RWPE1 (cell line): ENCODE measurements around the gene GLRB.

Source experiments
- CTCF ChIA-PET: fragments of 350-600 bp; sonication (Branson Sonifier 250); formaldehyde crosslinking; extraction: SDS; loops from one replicate; lab custom pipeline; 2021; lab: Yijun Ruan, JAX
- POLR2A ChIA-PET: fragments of 400-600 bp; formaldehyde crosslinking; extraction: SDS; loops from one replicate; lab custom pipeline; 2020; ENCODE audit warnings: antibody characterized with exemption; ENCODE audit not compliant: low non-redundant PET; lab: Yijun Ruan, JAX
- DNase-seq: peaks from one replicate; pipeline ENCODE4 v3.0.0; 2012; ENCODE audit warnings: low spot score
- H3K27ac ChIP-seq: fragments of 450-650 bp; 2 replicates; pipeline ENCODE4 v1.5.1; 2017
- TF ChIP-seq, protein P1 (sequence below): fragments of 450-650 bp; conservative IDR thresholded peaks from 2 replicates; pipeline ENCODE4 v1.5.1; 2017; ENCODE audit warnings: low read depth, mild to moderate bottlenecking

GLRB gene

DNA sequence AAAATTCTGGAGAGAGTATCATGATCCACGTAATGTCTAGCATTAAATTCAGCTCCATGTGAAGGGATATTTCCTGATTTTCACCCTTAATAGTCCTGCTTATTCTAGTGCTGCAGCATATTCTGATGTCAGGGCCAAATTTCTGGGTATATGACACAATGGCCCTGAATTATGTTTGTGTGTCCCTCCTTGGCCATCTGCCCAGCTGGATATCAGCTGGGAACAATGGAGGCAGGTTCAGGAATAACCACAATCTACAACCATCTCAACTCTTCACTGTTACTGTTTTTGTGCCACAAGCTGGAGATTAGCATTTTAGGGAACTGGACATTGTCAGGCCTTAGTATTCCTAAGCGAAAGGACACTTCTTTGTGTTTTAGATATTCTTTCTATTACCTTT is 3.5 kb downstream of the GLRB start:
- ChIA-PET POLR2A (no interaction called here), CTCF (no interaction called here)
- DNase-seq: no peak

DNA sequence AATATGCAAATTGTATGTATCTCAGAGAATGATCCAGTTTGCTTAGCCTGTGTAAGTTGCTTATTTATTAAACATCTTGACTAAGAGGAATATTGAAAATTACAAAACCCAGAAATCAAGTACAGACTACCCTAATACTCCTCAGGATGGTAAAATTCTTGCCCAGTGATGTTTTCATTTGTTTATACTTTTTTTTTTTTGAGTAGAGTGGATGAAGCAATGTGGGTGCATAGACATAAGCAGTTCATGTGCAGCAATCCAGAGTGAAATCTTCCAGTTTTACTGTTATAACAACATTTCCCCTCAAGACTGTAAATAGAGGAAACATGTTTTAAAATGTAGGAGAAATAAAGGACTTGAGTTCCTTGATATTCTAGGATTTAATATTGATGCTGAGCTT is 4.7 kb downstream of the GLRB start:
- ChIA-PET CTCF (no interaction called here), POLR2A (no interaction called here)
- DNase-seq: no peak
- TF ChIP-seq, protein P1, sequence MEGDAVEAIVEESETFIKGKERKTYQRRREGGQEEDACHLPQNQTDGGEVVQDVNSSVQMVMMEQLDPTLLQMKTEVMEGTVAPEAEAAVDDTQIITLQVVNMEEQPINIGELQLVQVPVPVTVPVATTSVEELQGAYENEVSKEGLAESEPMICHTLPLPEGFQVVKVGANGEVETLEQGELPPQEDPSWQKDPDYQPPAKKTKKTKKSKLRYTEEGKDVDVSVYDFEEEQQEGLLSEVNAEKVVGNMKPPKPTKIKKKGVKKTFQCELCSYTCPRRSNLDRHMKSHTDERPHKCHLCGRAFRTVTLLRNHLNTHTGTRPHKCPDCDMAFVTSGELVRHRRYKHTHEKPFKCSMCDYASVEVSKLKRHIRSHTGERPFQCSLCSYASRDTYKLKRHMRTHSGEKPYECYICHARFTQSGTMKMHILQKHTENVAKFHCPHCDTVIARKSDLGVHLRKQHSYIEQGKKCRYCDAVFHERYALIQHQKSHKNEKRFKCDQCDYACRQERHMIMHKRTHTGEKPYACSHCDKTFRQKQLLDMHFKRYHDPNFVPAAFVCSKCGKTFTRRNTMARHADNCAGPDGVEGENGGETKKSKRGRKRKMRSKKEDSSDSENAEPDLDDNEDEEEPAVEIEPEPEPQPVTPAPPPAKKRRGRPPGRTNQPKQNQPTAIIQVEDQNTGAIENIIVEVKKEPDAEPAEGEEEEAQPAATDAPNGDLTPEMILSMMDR: no peak
- no peak overlapping the region for H3K27ac ChIP-seq

More for the DNA sequence above, 3.5 kb downstream of the GLRB start:
- TF ChIP-seq, protein P1: no peak
- H3K27ac ChIP-seq: no peak overlapping the region

DNA sequence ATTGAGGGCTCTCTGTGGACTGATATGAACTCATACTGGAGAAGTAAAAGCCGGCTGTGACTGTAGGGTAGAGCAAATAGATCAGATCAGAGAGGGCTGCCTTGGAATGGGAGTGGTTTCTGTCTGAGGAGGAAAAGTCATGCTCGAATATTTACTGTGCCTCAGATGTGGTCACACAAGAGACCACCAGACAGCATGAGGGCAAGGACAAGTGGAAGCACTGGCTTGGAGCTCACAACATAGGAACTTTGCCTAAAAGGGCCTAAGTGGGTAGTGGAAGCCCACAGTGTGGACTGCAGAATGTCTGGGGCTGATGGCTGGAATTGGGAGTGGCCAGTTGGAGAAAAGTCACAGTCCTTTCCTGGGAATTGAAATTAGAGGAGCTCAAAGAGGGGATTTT is 19.8 kb downstream of the GLRB start:
- no peak for DNase-seq
- ChIA-PET POLR2A (no interaction called here), CTCF (interaction anchor here (0.7 kb wide), 1 partner anchor 50 kb away, joined by 3 read pairs; no protein-coding TSS in a partner anchor)
- no peak overlapping the region for H3K27ac ChIP-seq
- TF ChIP-seq, protein P1: no peak

DNA sequence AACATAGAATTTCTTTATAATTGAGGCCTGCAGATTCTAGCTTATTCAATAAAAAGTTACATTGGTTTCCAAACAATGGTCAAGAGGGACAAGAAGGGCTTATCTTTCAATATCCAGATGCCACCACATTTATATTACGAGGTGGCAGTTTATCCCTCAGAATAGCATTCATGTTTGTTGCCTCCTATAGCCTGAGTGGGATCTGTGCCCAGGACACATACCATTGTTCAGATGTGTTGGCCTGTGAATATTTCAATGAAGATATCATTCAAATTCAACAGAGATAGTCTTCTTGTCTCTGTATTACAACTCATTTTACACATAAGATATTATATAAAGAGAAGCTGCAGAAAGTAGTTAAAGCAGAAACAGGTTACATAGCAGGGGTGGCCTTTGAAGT is 20.5 kb downstream of the GLRB start:
- CTCF ChIA-PET: no interaction called here
- TF ChIP-seq, protein P1: no peak
- no peak overlapping the region for H3K27ac ChIP-seq
- POLR2A ChIA-PET: no interaction called here
- no peak for DNase-seq

DNA sequence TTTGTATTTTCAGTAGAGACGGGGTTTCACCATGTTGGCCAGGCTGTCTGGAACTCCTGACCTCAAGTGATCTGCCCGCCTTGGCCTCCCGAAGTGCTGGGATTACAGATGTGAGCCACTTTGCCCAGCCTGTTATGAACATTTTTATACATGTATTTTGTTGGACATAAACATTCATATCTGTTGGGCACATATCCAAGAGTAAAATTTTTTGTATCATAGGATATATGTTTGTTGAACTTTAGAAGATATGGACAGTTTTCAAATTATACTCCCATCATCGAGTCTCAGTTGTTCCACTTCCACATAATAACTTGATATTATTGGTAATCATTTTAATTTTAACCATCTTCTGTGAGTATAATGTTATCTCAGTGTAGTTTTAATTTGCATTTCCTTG is 23.6 kb downstream of the GLRB start:
- POLR2A ChIA-PET: no interaction called here
- no peak overlapping the region for H3K27ac ChIP-seq
- TF ChIP-seq, protein P1: no peak
- no peak for DNase-seq
- CTCF ChIA-PET: no interaction called here

DNA sequence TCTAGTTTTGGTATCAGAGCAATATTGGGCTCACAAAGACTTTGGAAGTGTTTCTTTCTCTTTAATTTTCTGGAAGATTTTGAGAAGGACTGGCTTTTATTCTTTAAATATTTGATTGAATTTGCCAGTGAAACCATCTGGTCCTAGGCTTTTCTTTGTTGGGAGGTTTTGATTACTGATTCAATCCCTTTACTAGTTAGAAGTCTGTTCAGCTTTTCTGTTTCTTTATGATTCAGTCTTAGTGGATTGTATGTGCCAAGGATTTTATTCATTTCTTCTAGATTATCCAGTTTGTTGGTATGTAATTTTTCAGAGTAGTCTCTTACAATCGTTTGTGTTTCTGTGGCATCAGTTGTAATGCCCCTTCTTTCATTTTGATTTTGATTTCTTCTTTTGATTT is 28.6 kb downstream of the GLRB start:
- no peak for DNase-seq
- POLR2A ChIA-PET: no interaction called here
- CTCF ChIA-PET: no interaction called here
- TF ChIP-seq, protein P1: no peak
- no peak overlapping the region for H3K27ac ChIP-seq

DNA sequence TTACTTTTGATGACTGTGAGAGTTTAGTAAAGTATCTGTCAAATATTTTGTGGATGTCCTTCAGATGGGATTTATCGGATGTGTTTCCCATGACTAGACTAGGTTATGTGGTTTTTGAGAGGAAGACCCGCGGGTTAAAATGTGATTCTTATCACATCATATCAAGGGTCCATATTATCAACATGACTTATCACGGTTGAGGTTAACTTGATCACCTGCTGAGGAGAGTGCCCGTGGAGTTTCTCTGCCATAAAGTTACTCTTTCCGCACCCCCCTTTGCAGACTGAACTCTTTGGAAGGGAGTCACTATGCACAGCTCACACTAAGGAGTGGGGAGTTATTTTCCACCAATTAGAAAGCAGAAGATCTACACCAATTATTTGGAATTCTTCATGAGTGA is 38.7 kb downstream of the GLRB start:
- H3K27ac ChIP-seq: no peak overlapping the region
- ChIA-PET CTCF (no interaction called here), POLR2A (no interaction called here)
- TF ChIP-seq, protein P1: no peak
- no peak for DNase-seq
